ENCODE measurements around the gene KIAA0513.

DNA sequence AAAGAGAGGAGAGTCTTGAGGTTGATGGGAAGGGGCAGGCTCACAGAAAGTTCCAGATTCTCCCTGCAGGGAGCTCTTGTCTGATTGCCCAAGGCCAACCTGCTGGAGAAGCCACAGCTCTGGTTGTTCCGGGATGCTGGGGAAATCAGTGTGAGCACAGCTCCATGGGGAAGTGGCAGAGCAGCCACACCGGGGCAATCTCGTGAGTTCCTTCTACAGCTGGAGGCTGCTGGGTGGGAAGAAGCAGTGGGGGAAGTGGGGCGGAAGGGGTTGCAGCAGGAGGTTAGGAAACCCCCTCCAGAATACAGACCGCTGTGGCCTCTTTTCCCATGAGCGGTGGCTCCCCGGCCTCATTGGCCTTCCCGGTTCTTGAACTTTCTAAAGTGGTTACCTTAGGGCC is 34.0 kb downstream of the KIAA0513 start:
- TF ChIP-seq, protein P1, sequence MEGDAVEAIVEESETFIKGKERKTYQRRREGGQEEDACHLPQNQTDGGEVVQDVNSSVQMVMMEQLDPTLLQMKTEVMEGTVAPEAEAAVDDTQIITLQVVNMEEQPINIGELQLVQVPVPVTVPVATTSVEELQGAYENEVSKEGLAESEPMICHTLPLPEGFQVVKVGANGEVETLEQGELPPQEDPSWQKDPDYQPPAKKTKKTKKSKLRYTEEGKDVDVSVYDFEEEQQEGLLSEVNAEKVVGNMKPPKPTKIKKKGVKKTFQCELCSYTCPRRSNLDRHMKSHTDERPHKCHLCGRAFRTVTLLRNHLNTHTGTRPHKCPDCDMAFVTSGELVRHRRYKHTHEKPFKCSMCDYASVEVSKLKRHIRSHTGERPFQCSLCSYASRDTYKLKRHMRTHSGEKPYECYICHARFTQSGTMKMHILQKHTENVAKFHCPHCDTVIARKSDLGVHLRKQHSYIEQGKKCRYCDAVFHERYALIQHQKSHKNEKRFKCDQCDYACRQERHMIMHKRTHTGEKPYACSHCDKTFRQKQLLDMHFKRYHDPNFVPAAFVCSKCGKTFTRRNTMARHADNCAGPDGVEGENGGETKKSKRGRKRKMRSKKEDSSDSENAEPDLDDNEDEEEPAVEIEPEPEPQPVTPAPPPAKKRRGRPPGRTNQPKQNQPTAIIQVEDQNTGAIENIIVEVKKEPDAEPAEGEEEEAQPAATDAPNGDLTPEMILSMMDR (IDR thresholded peaks at IDR 0.05 in 4 of 5, conservative IDR thresholded peaks at IDR 0.05 in 1 of 5), result no peak
- no peak for TF ChIP-seq POLR2A (IDR thresholded peaks at IDR 0.05)

Data from gastrocnemius medialis (tissue), 4 donors.